ENCODE measurements around the gene NCKIPSD. TPM values are rescaled to one million over a fixed set of nuclear protein-coding genes. Genes with fewer than 3 reads are reported as not detected.

Gene NCKIPSD
- total RNA-seq (2021; ENCODE audit: unreplicated experiment) (36.9 TPM), Bru-seq, nascent RNA (percentile 76 among the genes with signal in this experiment), BruChase-seq, experiment 1, labeled RNA remaining after a 6-hour chase (percentile 86 among the genes with signal in this experiment), BruChase-seq, experiment 2, labeled RNA remaining after a 2-hour chase (percentile 84 among the genes with signal in this experiment)
- polyA plus RNA-seq (2012): 58.4 and 80.7 TPM in 2 replicates
- long read RNA-seq, transcript NCKIPSD-201 (13 exons, 2,989 nt): major isoform, 17 of 78 reads
- long read RNA-seq, transcript NCKIPSD-204 (13 exons, 2,925 nt): minor isoform, 9 of 78 reads
- long read RNA-seq, partial matches to known transcripts: 20 of 78 reads
- long read RNA-seq, other reads (novel, unspliced or antisense): 32 of 78 reads

GRCh38 chr3:48685603-48686511 lies at the start of gene NCKIPSD:
NCKIPSD (minus strand) TSS chr3:48685915; CDS start chr3:48685807, 108 bp downstream.
- intact Hi-C loops (cut with micrococcal nuclease): loop anchor here (5.0 kb wide), 1 partner anchor 266 kb away; no protein-coding TSS in a partner anchor
- DNase-seq (ENCODE audit: low read depth, low spot score) (peak; percentile 60), ATAC-seq (peak; percentile 88)
- ChIA-PET RAD21 (ENCODE audit: low non-redundant PET in 1 of 2, low total read pairs in 2 of 2, uncharacterized antibody in 2 of 2, unreplicated experiment in 2 of 2) (no interaction called here), POLR2A (interaction anchor here (1.0 to 1.5 kb wide), 2 partner anchors 22 to 23 kb away, joined by 3 read pairs; partner anchors contain the start of gene CELSR3), CTCF (interaction anchor here (0.6 to 2.0 kb wide), 9 partner anchors 10 to 285 kb away, joined by 3 to 8 read pairs (median 5); partner anchors contain the start of gene CELSR3)
- H3K9me3 ChIP-seq (ENCODE audit: control insufficient read depth in 1 of 2, insufficient read depth in 1 of 2, low read depth in 1 of 2, low read length in 2 of 2): no peaks in the 10 kb centered on the region
- no TSS peak for BruUV-seq (replicated peaks)
- no peaks in the 10 kb centered on the region for H3K9me2 ChIP-seq (ENCODE audit: insufficient read depth)
- no peaks in the 10 kb centered on the region for H4K20me1 ChIP-seq (ENCODE audit: insufficient read depth)
- H2AFZ ChIP-seq (ENCODE audit: low read depth, low read length, poor library complexity, severe bottlenecking): no peak within 1 kb of the TSS
- H3K9ac ChIP-seq (ENCODE audit: low read length): peak within 1 kb of the TSS; percentile 89
- H3K4me2 ChIP-seq (ENCODE audit: low read length): peak within 1 kb of the TSS; percentile 93
- no peak for TF ChIP-seq EZH2phosphoT487 (IDR thresholded peaks at IDR 0.05; ENCODE audit: borderline replicate concordance)
- peak; percentile 83 for TF ChIP-seq ZFX (IDR thresholded peaks at IDR 0.05)
- TF ChIP-seq RAD21 (IDR thresholded peaks at IDR 0.05; ENCODE audit: low read depth): peak; percentile 61
- TF ChIP-seq SIN3A (IDR thresholded peaks at IDR 0.05; ENCODE audit: low read depth): peak; percentile 49; the same call in 1 of the 2 replicates
- peak; percentile 15 for TF ChIP-seq ZBTB33 (IDR thresholded peaks at IDR 0.05; ENCODE audit: extremely low read depth, insufficient replicate concordance, low read length)
- TF ChIP-seq ZNF274 (IDR thresholded peaks at IDR 0.05; ENCODE audit: low read depth, low read length): no peak
- no peak for TF ChIP-seq REST (IDR thresholded peaks at IDR 0.05; ENCODE audit: low read depth)
- TF ChIP-seq POLR2AphosphoS5 (IDR thresholded peaks at IDR 0.05; ENCODE audit: low read depth, low read length): peak; percentile 90
- peak; percentile 90 for TF ChIP-seq POLR2A (IDR thresholded peaks at IDR 0.05; ENCODE audit: borderline replicate concordance, extremely low read depth, insufficient read depth, insufficient read length)
- TF ChIP-seq SRF (IDR thresholded peaks at IDR 0.05; ENCODE audit: low read depth): no peak
- no peak for TF ChIP-seq FOSL1 (IDR thresholded peaks at IDR 0.05; ENCODE audit: low read depth)
- peak; percentile 58 to 81 (median 63); a peak in 5 of 6 replicates for TF ChIP-seq CTCF (IDR thresholded peaks at IDR 0.05 in 2 of 3, conservative IDR thresholded peaks at IDR 0.05 in 1 of 3; ENCODE audit: borderline replicate concordance in 1 of 3, insufficient read depth in 1 of 3, low read depth in 2 of 3, low read length in 2 of 3)
- no peak for TF ChIP-seq TCF7L2 (IDR thresholded peaks at IDR 0.05; ENCODE audit: borderline replicate concordance, extremely low read depth, insufficient read depth, insufficient read length)
- no peak; the same call in 1 of the 2 replicates for TF ChIP-seq MAX (IDR thresholded peaks at IDR 0.05)
- peak within 1 kb of the TSS; percentile 91 for H3K27ac ChIP-seq (ENCODE audit: low read depth, low read length)
- H3K36me3 ChIP-seq (ENCODE audit: control insufficient read depth in 1 of 2, insufficient read depth in 2 of 2, low read length in 2 of 2): peaks cover 30 to 43% of the 10 kb centered on the region in 2 experiments
- peaks cover 34% of the 10 kb centered on the region for H3K79me2 ChIP-seq (ENCODE audit: insufficient read depth, low read length)
- H3K27me3 ChIP-seq (ENCODE audit: insufficient read depth, low read length): no peaks in the 10 kb centered on the region
- peaks cover 13 to 21% of the 10 kb centered on the region in 2 experiments for H3K4me1 ChIP-seq (ENCODE audit: control insufficient read depth in 1 of 2, insufficient read depth in 2 of 2, low read length in 2 of 2)
- peak within 1 kb of the TSS; percentile 77 to 96 for H3K4me3 ChIP-seq (replicated peaks in 1 of 2; ENCODE audit: low read depth in 1 of 2, low read length in 2 of 2)
